ENCODE data around the gene BCAS3. TPM values are rescaled to one million over a fixed set of nuclear protein-coding genes. Genes with fewer than 3 reads are reported as not detected.

Gene BCAS3
- total RNA-seq, 2 experiments from 2014 or later = 20.1 to 31.8 TPM

DNA sequence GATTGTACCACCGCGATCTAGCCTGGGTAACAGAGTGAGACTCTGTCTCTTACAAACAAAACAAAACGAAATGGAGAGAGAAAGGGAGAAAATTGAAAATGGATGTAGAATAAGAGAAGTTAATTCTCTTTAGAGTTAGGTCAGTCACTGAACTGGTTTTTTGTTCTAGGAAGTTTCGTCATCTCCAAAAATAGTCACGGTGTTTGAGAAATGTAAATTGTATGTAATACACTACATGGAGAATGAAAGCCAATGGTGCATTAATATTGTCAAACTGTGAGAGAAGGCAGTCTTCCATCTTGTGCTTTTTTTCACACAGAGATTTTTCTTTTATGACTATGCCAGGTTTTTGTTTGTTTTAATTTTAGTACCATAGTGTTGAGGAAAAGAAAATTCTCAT lies 145.9 kb downstream of the BCAS3 start:
- Mint-ChIP-seq H3K36me3 (ENCODE audit: low read depth) (no peaks in the 10 kb centered on the region), H3K27ac (no peak overlapping the region), H3K4me3 (no peak overlapping the region), H3K9me3 (no peaks in the 10 kb centered on the region), H3K27me3 (no peaks in the 10 kb centered on the region), H3K4me1 (ENCODE audit: low read depth) (no peaks in the 10 kb centered on the region)
- intact Hi-C loops (cut with DNase I, micrococcal nuclease) = no loop called here
- Histone ChIP-seq H3K9me3 (ENCODE audit: control insufficient read depth in 1 of 2, insufficient read depth in 1 of 2, low read length in 2 of 2) (no peaks in the 10 kb centered on the region), H3K36me3 (ENCODE audit: insufficient read depth, low read length) (no peaks in the 10 kb centered on the region), H3K4me1 (ENCODE audit: insufficient read depth, low read length) (no peaks in the 10 kb centered on the region), H3K4me3 (ENCODE audit: low read length) (no peak overlapping the region), H3K27ac (ENCODE audit: low read depth in 1 of 2, low read length in 2 of 2) (no peak overlapping the region), H3K27me3 (ENCODE audit: control insufficient read depth in 1 of 2, insufficient read depth in 2 of 2, low read length in 2 of 2) (no peaks in the 10 kb centered on the region)
- TF ChIP-seq, protein P1, sequence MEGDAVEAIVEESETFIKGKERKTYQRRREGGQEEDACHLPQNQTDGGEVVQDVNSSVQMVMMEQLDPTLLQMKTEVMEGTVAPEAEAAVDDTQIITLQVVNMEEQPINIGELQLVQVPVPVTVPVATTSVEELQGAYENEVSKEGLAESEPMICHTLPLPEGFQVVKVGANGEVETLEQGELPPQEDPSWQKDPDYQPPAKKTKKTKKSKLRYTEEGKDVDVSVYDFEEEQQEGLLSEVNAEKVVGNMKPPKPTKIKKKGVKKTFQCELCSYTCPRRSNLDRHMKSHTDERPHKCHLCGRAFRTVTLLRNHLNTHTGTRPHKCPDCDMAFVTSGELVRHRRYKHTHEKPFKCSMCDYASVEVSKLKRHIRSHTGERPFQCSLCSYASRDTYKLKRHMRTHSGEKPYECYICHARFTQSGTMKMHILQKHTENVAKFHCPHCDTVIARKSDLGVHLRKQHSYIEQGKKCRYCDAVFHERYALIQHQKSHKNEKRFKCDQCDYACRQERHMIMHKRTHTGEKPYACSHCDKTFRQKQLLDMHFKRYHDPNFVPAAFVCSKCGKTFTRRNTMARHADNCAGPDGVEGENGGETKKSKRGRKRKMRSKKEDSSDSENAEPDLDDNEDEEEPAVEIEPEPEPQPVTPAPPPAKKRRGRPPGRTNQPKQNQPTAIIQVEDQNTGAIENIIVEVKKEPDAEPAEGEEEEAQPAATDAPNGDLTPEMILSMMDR (IDR thresholded peaks at IDR 0.05) = no peak
- POLR2A ChIA-PET = no interaction called here
- DNase-seq (no peak), ATAC-seq (ENCODE audit: poor library complexity) (no peak)
- CTCF ChIA-PET = no interaction called here

DNA sequence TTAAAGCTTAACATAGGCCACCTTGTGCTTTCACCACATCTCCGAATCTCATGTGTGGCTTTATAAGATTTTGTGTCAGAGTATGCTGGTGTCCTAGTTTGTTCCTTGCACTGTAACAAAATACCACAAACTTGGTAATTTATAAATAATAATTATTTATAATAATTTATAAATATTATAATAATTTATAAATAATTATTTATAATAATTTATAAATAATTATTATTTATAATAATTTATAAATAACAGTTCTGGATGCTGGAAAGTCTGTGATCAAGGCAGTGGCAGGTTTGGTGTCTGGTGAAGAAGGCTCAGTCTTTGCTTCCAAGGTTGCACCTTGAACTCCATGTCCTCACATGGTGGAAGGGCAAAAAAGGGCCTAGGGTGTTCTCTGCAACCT lies 147.7 kb downstream of the BCAS3 start:
- POLR2A ChIA-PET = interaction anchor here (0.7 kb wide), 1 partner anchor 352 kb away, joined by 3 read pairs; no protein-coding TSS in a partner anchor
- H3K27me3 Mint-ChIP-seq = no peaks in the 10 kb centered on the region
- no peak overlapping the region for H3K4me3 Mint-ChIP-seq
- Histone ChIP-seq H3K4me3 (ENCODE audit: low read length) (no peak overlapping the region), H3K4me1 (ENCODE audit: insufficient read depth, low read length) (no peaks in the 10 kb centered on the region), H3K27me3 (ENCODE audit: control insufficient read depth in 1 of 2, insufficient read depth in 2 of 2, low read length in 2 of 2) (no peaks in the 10 kb centered on the region), H3K27ac (ENCODE audit: low read depth in 1 of 2, low read length in 2 of 2) (no peak overlapping the region), H3K9me3 (ENCODE audit: control insufficient read depth in 1 of 2, insufficient read depth in 1 of 2, low read length in 2 of 2) (no peaks in the 10 kb centered on the region), H3K36me3 (ENCODE audit: insufficient read depth, low read length) (no peaks in the 10 kb centered on the region)
- no peaks in the 10 kb centered on the region for H3K9me3 Mint-ChIP-seq
- H3K27ac Mint-ChIP-seq = no peak overlapping the region
- no peaks in the 10 kb centered on the region for H3K36me3 Mint-ChIP-seq (ENCODE audit: low read depth)
- CTCF ChIA-PET = no interaction called here
- ATAC-seq (ENCODE audit: poor library complexity) (no peak), DNase-seq (no peak)
- H3K4me1 Mint-ChIP-seq (ENCODE audit: low read depth) = no peaks in the 10 kb centered on the region
- TF ChIP-seq, protein P1 (IDR thresholded peaks at IDR 0.05) = no peak
- intact Hi-C loops (cut with DNase I, micrococcal nuclease) = no loop called here

DNA sequence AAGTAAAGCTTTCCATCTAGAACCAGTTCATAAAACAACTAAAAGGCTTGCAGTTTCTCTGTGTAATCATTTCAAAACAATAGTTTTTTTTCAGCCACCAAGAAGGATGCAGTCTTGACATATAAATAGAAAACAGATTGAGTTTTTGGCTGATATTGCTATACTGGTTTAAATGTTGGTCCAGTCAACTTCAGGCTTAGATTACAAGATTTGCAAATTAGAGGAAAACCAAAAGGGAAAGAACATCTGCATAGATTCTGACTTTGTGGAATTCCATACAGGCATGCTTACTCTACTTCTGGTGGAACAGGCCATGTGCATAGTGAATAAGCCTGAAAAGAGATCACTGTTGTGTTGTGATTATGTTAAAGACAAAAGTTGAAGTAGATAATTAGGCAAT lies 150.3 kb downstream of the BCAS3 start:
- Mint-ChIP-seq H3K27ac (no peak overlapping the region), H3K4me1 (ENCODE audit: low read depth) (peaks cover 11% of the 10 kb centered on the region), H3K36me3 (ENCODE audit: low read depth) (no peaks in the 10 kb centered on the region), H3K27me3 (no peaks in the 10 kb centered on the region), H3K9me3 (no peaks in the 10 kb centered on the region), H3K4me3 (no peak overlapping the region)
- no peaks in the 10 kb centered on the region for H3K9me3 ChIP-seq (ENCODE audit: control insufficient read depth in 1 of 2, insufficient read depth in 1 of 2, low read length in 2 of 2)
- H3K4me1 ChIP-seq (ENCODE audit: insufficient read depth, low read length) = no peaks in the 10 kb centered on the region
- H3K27me3 ChIP-seq (ENCODE audit: control insufficient read depth in 1 of 2, insufficient read depth in 2 of 2, low read length in 2 of 2) = no peaks in the 10 kb centered on the region
- intact Hi-C loops (cut with DNase I, micrococcal nuclease) = no loop called here
- H3K4me3 ChIP-seq (ENCODE audit: low read length) = no peak overlapping the region
- ATAC-seq (ENCODE audit: poor library complexity) = no peak
- TF ChIP-seq, protein P1 (IDR thresholded peaks at IDR 0.05) = no peak
- ChIA-PET CTCF (no interaction called here), POLR2A (no interaction called here)
- no peak for DNase-seq
- no peak overlapping the region for H3K27ac ChIP-seq (ENCODE audit: low read depth in 1 of 2, low read length in 2 of 2)
- no peaks in the 10 kb centered on the region for H3K36me3 ChIP-seq (ENCODE audit: insufficient read depth, low read length)
